H1 (cell line): Measurements from ENCODE around the gene TLCD5. TPM values are rescaled to one million over a fixed set of nuclear protein-coding genes. Genes with fewer than 3 reads are reported as not detected.

Experiments
- CTCF ChIA-PET: fragments of 300-600 bp; sonication (Branson Sonifier 250); formaldehyde crosslinking; loops from one replicate; lab custom pipeline; 2021; ENCODE audit not compliant: partially characterized antibody; lab: Charles Lee
- POLR2A ChIA-PET: fragments of 300-600 bp; sonication (Branson Sonifier 250); formaldehyde crosslinking; loops from one replicate; lab custom pipeline; 2021; ENCODE audit warnings: inconsistent platforms; ENCODE audit not compliant: partially characterized antibody; lab: Charles Lee
- DNase-seq, 2 experiments: peaks; one replicate each; pipeline versions ENCODE4 v3.0.0 to v3.0.0-alpha.2; 2010 to 2022; ENCODE audit warnings: low spot score in 2 of 2, low read depth in 1 of 2, mixed read lengths in 1 of 2
- FAIRE-seq: peaks from 2 replicates; lab custom pipeline; 2011; peaks lifted over from hg19 to GRCh38; lab: Jason Lieb, UNC
- H2AFZ ChIP-seq: 2 replicates; pipeline ENCODE4 v1.8.1; 2012; ENCODE audit warnings: low read length, inconsistent platforms
- H2AK5ac ChIP-seq: 2 replicates; pipeline ENCODE4 v1.6.1; 2013; ENCODE audit warnings: low read depth, low read length
- H2BK120ac ChIP-seq: replicated peaks from 2 replicates; pipeline ENCODE3; 2013; ENCODE audit warnings: low read depth, low read length, inconsistent platforms
- H2BK12ac ChIP-seq: 2 replicates; pipeline ENCODE4 v1.6.1; 2013; ENCODE audit warnings: low read depth, low read length
- H2BK15ac ChIP-seq: 2 replicates; pipeline ENCODE4 v1.6.1; 2013; ENCODE audit warnings: low read length
- H2BK20ac ChIP-seq: 2 replicates; pipeline ENCODE4 v1.6.1; 2013; ENCODE audit warnings: low read length
- H2BK5ac ChIP-seq: 2 replicates; pipeline ENCODE4 v1.6.1; 2013; ENCODE audit warnings: low read depth, low read length
- H3K14ac ChIP-seq: 2 replicates; pipeline ENCODE4 v1.6.1; 2013; ENCODE audit warnings: inconsistent platforms; ENCODE audit not compliant: insufficient read length
- H3K18ac ChIP-seq: 2 replicates; pipeline ENCODE4 v1.6.1; 2013; ENCODE audit warnings: low read length; ENCODE audit errors: extremely low read depth
- H3K23ac ChIP-seq: 2 replicates; pipeline ENCODE4 v1.6.1; 2013; ENCODE audit warnings: inconsistent platforms; ENCODE audit not compliant: insufficient read length
- H3K23me2 ChIP-seq: 2 replicates; pipeline ENCODE4 v1.6.1; 2013; ENCODE audit warnings: low read depth, low read length
- H3K27ac ChIP-seq: 2 replicates; pipeline ENCODE4 v1.6.1; 2011; ENCODE audit warnings: low read depth, low read length, inconsistent platforms
- H3K27me3 ChIP-seq, 4 experiments: replicated peaks in 1 of 4; 1 replicate in 1 of 4; 2 replicates in 3 of 4; pipeline versions ENCODE4 v1.6.1 to v1.8.1; 2011 to 2013; ENCODE audit warnings: low read length in 3 of 4, mild to moderate bottlenecking in 3 of 4, inconsistent platforms in 2 of 4, mixed read lengths in 2 of 4, moderate library complexity in 1 of 4; ENCODE audit not compliant: control insufficient read depth in 3 of 4, insufficient read depth in 3 of 4; ENCODE audit errors: extremely low read depth in 1 of 4
- H3K36me3 ChIP-seq, 4 experiments: 2 replicates each; pipeline versions ENCODE4 v1.6.1 to v1.8.1; 2011 to 2013; ENCODE audit warnings: mild to moderate bottlenecking in 4 of 4, low read length in 3 of 4, moderate library complexity in 2 of 4, control low read depth in 1 of 4, inconsistent platforms in 1 of 4; ENCODE audit not compliant: insufficient read depth in 4 of 4, control insufficient read depth in 2 of 4
- H3K4ac ChIP-seq: replicated peaks from 2 replicates; pipeline ENCODE3; 2013; ENCODE audit warnings: low read length, low read depth, mixed read lengths, inconsistent platforms; ENCODE audit not compliant: insufficient read length
- H3K4me1 ChIP-seq, 4 experiments: replicated peaks in 1 of 4; 1 replicate in 1 of 4; 2 replicates in 3 of 4; pipeline versions ENCODE4 v1.6.1 to v1.8.1; 2011 to 2013; ENCODE audit warnings: low read length in 3 of 4, inconsistent platforms in 2 of 4, mixed read lengths in 1 of 4; ENCODE audit not compliant: insufficient read depth in 4 of 4, control insufficient read depth in 3 of 4
- H3K4me2 ChIP-seq, 2 experiments: 2 replicates each; pipeline versions ENCODE4 v1.6.1 to v1.8.1; 2011 to 2013; ENCODE audit warnings: low read depth in 2 of 2, low read length in 2 of 2, control low read depth in 1 of 2, inconsistent platforms in 1 of 2, mild to moderate bottlenecking in 1 of 2; ENCODE audit not compliant: insufficient read depth in 1 of 2
- H3K4me3 ChIP-seq, 4 experiments: fragments of 200-600, 300-600 bp in 1 of 4; sonication (generic), shearing (Covaris generic), sonication (Bioruptor Twin) in 1 of 4; 2 replicates each; pipeline versions ENCODE4 v1.5.1 to v1.8.1; 2011 to 2016; ENCODE audit warnings: low read length in 4 of 4, low read depth in 3 of 4, control low read depth in 2 of 4, inconsistent platforms in 2 of 4, mild to moderate bottlenecking in 2 of 4, mixed read lengths in 1 of 4, moderate library complexity in 1 of 4; ENCODE audit not compliant: insufficient read depth in 2 of 4; ENCODE audit errors: extremely low read depth in 1 of 4
- H3K56ac ChIP-seq: replicated peaks from 2 replicates; pipeline ENCODE3; 2013; ENCODE audit warnings: low read depth, mild to moderate bottlenecking, mixed read lengths, low read length, inconsistent platforms; ENCODE audit not compliant: insufficient read length
- H3K79me1 ChIP-seq: 2 replicates; pipeline ENCODE4 v1.6.1; 2013; ENCODE audit warnings: low read depth, low read length, control low read depth
- H3K79me2 ChIP-seq, 2 experiments: 2 replicates each; pipeline versions ENCODE4 v1.6.1 to v1.8.1; 2012 to 2013; ENCODE audit warnings: low read length in 2 of 2, mild to moderate bottlenecking in 2 of 2, inconsistent platforms in 1 of 2; ENCODE audit not compliant: insufficient read depth in 2 of 2, control insufficient read depth in 1 of 2
- H3K9ac ChIP-seq, 4 experiments: replicated peaks in 1 of 4; 1 replicate in 1 of 4; 2 replicates in 3 of 4; pipeline versions ENCODE4 v1.6.1 to v1.8.1; 2011 to 2013; ENCODE audit warnings: low read depth in 3 of 4, low read length in 3 of 4, control low read depth in 2 of 4, mild to moderate bottlenecking in 2 of 4, moderate library complexity in 2 of 4, inconsistent platforms in 1 of 4; ENCODE audit errors: extremely low read depth in 1 of 4
- H3K9me3 ChIP-seq, 2 experiments: 2 replicates each; pipeline versions ENCODE4 v1.6.1 to v1.8.1; 2012 to 2013; ENCODE audit warnings: mild to moderate bottlenecking in 2 of 2, moderate library complexity in 2 of 2, control low read depth in 1 of 2, inconsistent platforms in 1 of 2, low read depth in 1 of 2, low read length in 1 of 2, mixed read lengths in 1 of 2; ENCODE audit not compliant: insufficient read depth in 2 of 2
- H4K20me1 ChIP-seq, 2 experiments: replicated peaks in 1 of 2; 2 replicates each; pipeline versions ENCODE3 to v1.8.1; 2011 to 2013; ENCODE audit warnings: inconsistent platforms in 2 of 2, low read length in 2 of 2, mild to moderate bottlenecking in 1 of 2; ENCODE audit not compliant: insufficient read depth in 2 of 2, control insufficient read depth in 1 of 2
- H4K5ac ChIP-seq: 2 replicates; pipeline ENCODE4 v1.6.1; 2013; ENCODE audit warnings: low read length, low read depth, mixed read lengths, inconsistent platforms; ENCODE audit not compliant: insufficient read length
- H4K8ac ChIP-seq: 2 replicates; pipeline ENCODE4 v1.8.0; 2013; ENCODE audit warnings: mild to moderate bottlenecking, moderate library complexity, low read length, inconsistent platforms; ENCODE audit not compliant: insufficient read depth; ENCODE audit errors: extremely low read depth
- H4K91ac ChIP-seq: replicated peaks from 2 replicates; pipeline ENCODE3; 2013; ENCODE audit warnings: low read length, mixed read lengths, inconsistent platforms; ENCODE audit not compliant: insufficient read length
- CBX5 ChIP-seq: fragments of 300-800, 300-1000 bp; sonication (generic); IDR thresholded peaks from 2 replicates; pipeline ENCODE4 v1.7.1; 2016; ENCODE audit warnings: antibody characterized with exemption, low read length, low read depth
- CBX8 ChIP-seq: fragments of 300-800, 300-1000 bp; sonication (generic); IDR thresholded peaks from 2 replicates; pipeline ENCODE4 v1.7.1; 2016; ENCODE audit warnings: low read depth, low read length, borderline replicate concordance
- CREB1 ChIP-seq: IDR thresholded peaks from 2 replicates; pipeline ENCODE4 v1.6.1; 2012; ENCODE audit warnings: inconsistent platforms
- EP300 ChIP-seq, 2 experiments: IDR thresholded peaks; 1 replicate in 1 of 2; 2 replicates in 1 of 2; pipeline ENCODE4 v1.6.1; 2011 to 2012; ENCODE audit warnings: low read depth in 2 of 2, low read length in 2 of 2, mild to moderate bottlenecking in 2 of 2, borderline replicate concordance in 1 of 2, inconsistent platforms in 1 of 2, moderate library complexity in 1 of 2
- NANOG ChIP-seq: IDR thresholded peaks from 2 replicates; pipeline ENCODE4 v1.6.1; 2011; ENCODE audit warnings: low read length, low read depth, mild to moderate bottlenecking, inconsistent platforms; ENCODE audit not compliant: insufficient read depth, poor library complexity, severe bottlenecking
- TAF1 ChIP-seq: IDR thresholded peaks from 2 replicates; pipeline ENCODE4 v1.6.1; 2011; ENCODE audit warnings: mild to moderate bottlenecking, low read depth, low read length
- WGBS, 2 experiments: shearing (Covaris generic) in 1 of 2; methylation state at CpG; one replicate each; pipeline versions ENCODE4 v1.1.6 to v1.1.7; 2013 to 2015; ENCODE audit warnings: low lambda C conversion rate in 2 of 2, mixed read lengths in 2 of 2, inconsistent platforms in 1 of 2, low coverage in 1 of 2, missing lambda C conversion rate in 1 of 2; ENCODE audit not compliant: insufficient replicate concordance in 2 of 2, insufficient coverage in 1 of 2, insufficient read length in 1 of 2; ENCODE audit errors: extremely low coverage in 1 of 2, missing lambda C conversion rate in 1 of 2; 5-methylcytosine and 5-hydroxymethylcytosine counted together
- polyA plus RNA-seq, 7 experiments: library from polyadenylated mRNA; depleted of rRNA in 3 of 7; stranded (reverse) in 5 of 7; unstranded in 2 of 7; fragments of >200 nt in 5 of 7; fragments of 200-250 nt in 2 of 7; gene quantifications; 1 replicate in 5 of 7; 2 replicates in 1 of 7; 4 replicates in 1 of 7; pipeline versions ENCODE4 v1.2.1 to v1.2.3, GENCODE V29; 2011 to 2013; ENCODE audit warnings: missing spikeins in 2 of 7, mixed read lengths in 2 of 7
- total RNA-seq: library from RNA; stranded (reverse); fragmentation: NEBNext Ultra II Directional; extraction: Animal tissue kit (Norgen Biotek cat#: 25700); gene quantifications from 2 replicates; pipeline ENCODE4 v1.2.1, GENCODE V29; 2021
- TF ChIP-seq, protein P1 (sequence below): IDR thresholded peaks from 2 replicates; pipeline ENCODE4 v1.6.1; 2012; ENCODE audit warnings: inconsistent platforms

The TLCD5 gene
- total and polyA plus RNA-seq, 2 of the 8 experiments (the other 6 are each of a cell fraction or from before 2014, with no cell fraction given): 9.5 to 10.1 TPM

DNA sequence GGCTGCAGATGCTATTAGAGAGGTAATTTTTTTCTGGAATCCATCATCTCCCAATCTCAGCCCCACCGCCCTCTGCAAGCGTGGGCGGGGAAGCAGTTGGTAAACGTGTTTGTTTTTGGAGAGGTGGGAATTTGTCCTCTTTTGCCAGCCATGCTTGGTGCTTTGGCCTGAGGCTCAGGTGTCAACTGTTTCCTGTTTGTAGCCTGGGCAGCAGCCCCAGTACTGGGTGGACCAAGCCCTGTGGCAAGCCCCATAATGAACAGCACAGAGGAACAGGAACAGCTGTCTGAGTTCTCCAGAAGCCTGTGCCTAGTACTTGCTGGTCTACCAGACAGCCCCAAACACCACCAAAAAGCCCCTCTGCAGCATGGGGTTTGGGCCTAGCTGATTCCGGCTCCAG lies 45.6 kb upstream of the TLCD5 start:
- H2AFZ ChIP-seq: no peak overlapping the region
- H3K36me3 ChIP-seq: no peaks in the 10 kb centered on the region
- H3K4ac ChIP-seq: no peak overlapping the region
- 92% methylated on average over 5 of the region's 5 CpGs; no CpG with 5 or more reads in 1 of the 2 experiments for WGBS, 2 experiments
- H3K18ac ChIP-seq: no peak overlapping the region
- peaks cover 0 to 5% (median 0%) of the 10 kb centered on the region in 4 experiments; a peak in 3 of 7 replicates for H3K4me1 ChIP-seq
- H3K4me2 ChIP-seq: no peak overlapping the region
- no peak overlapping the region for H3K27ac ChIP-seq
- H3K14ac ChIP-seq: no peak overlapping the region
- no peak overlapping the region for H4K91ac ChIP-seq
- H2BK120ac ChIP-seq: no peak overlapping the region
- H2BK15ac ChIP-seq: no peak overlapping the region
- H3K56ac ChIP-seq: no peak overlapping the region
- ChIA-PET CTCF (interaction anchor here (1.0 to 4.7 kb wide), 7 partner anchors 11 to 111 kb away, joined by 3 to 27 read pairs (median 5); no protein-coding TSS in a partner anchor), POLR2A (interaction anchor here (0.6 kb wide), 1 partner anchor 43 kb away, joined by 3 read pairs; no protein-coding TSS in a partner anchor)
- no peak overlapping the region for H2AK5ac ChIP-seq
- H3K79me2 ChIP-seq: no peaks in the 10 kb centered on the region
- no peak overlapping the region for H2BK20ac ChIP-seq
- H4K20me1 ChIP-seq: no peaks in the 10 kb centered on the region
- no peak overlapping the region for H2BK12ac ChIP-seq
- H3K27me3 ChIP-seq: peaks cover 0 to 2% (median 0%) of the 10 kb centered on the region in 4 experiments; a peak in 1 of 7 replicates
- no peak for FAIRE-seq
- H3K23me2 ChIP-seq: 0 out of 2 replicates have a peak, but pooled peaks cover 2% of the 10 kb centered on the region
- H2BK5ac ChIP-seq: no peak overlapping the region
- TF ChIP-seq TAF1: no peak
- TF ChIP-seq CBX8: no peak
- no peak for TF ChIP-seq CBX5
- no peak for TF ChIP-seq NANOG
- no peak for TF ChIP-seq EP300 (IDR thresholded peaks at IDR 0.05; ENCODE audit: borderline replicate concordance in 1 of 2, low read depth in 2 of 2, low read length in 2 of 2)
- no peak for TF ChIP-seq CREB1
- TF ChIP-seq, protein P1, sequence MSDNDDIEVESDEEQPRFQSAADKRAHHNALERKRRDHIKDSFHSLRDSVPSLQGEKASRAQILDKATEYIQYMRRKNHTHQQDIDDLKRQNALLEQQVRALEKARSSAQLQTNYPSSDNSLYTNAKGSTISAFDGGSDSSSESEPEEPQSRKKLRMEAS: no peak
- no peak overlapping the region for H4K5ac ChIP-seq
- H3K23ac ChIP-seq: no peak overlapping the region
- H3K9me3 ChIP-seq: no peaks in the 10 kb centered on the region
- H3K4me3 ChIP-seq: no peak overlapping the region
- H4K8ac ChIP-seq: no peak overlapping the region
- H3K9ac ChIP-seq: no peak overlapping the region
- no peaks in the 10 kb centered on the region for H3K79me1 ChIP-seq
- DNase-seq: no peak
